Posterior cingulate gyrus (tissue), 11 donors: ENCODE results near the gene MIF4GD.
"Not testable (repeated sequence)": the region's sequence is repeated elsewhere in the genome, so short reads cannot be mapped to it uniquely, and the experiment has no call there.

ENCODE experiments used
- DNase-seq, 10 donors: peaks; one replicate each; pipeline versions ENCODE4 v3.0.0 to v3.0.0-alpha.2; 2020 to 2021; ENCODE audit warnings: mixed read lengths in 3 of 10
- intact Hi-C: fragments of 100-400 bp; cut with DNase I; formaldehyde crosslinking; loops from one replicate; pipeline ENCODE4 v1.15.1; 2023

MIF4GD gene

GRCh38 chr17:75270966-75271232 lies at the start of gene MIF4GD:
MIF4GD (minus strand) TSS chr17:75271231; CDS start chr17:75270195, 1,036 bp downstream.
- intact Hi-C loops = loop anchor here (2.0 to 5.0 kb wide), 3 partner anchors 18 to 136 kb away; partner anchors contain the start of genes GRB2, SLC25A19 and SUMO2
- DNase-seq = no peak

- intact Hi-C loops = no loop called here
- DNase-seq = peak in 2 of 10 donors; percentile 19 to 42
Measured at GRCh38 chr17:75319904-75320691, 49.1 kb upstream of the MIF4GD start.

GRCh38 chr17:75318615-75319222 lies 47.7 kb upstream of the MIF4GD start:
- intact Hi-C loops = no loop called here
- DNase-seq = peak in 2 of 10 donors; percentile 59 to 67

- intact Hi-C loops = no loop called here
- DNase-seq = peak in 1 of 10 donors; percentile 46
Measured at GRCh38 chr17:75318211-75318610, 47.2 kb upstream of the MIF4GD start.

GRCh38 chr17:75317671-75318070 lies 46.6 kb upstream of the MIF4GD start:
- intact Hi-C loops = no loop called here
- DNase-seq = peak in 2 of 10 donors; percentile 21 to 80

GRCh38 chr17:75316253-75316652 lies 45.2 kb upstream of the MIF4GD start:
- DNase-seq = peak in 2 of 10 donors; percentile 41 to 43

GRCh38 chr17:75315541-75316243 lies 44.7 kb upstream of the MIF4GD start:
- DNase-seq = peak in 2 of 10 donors; percentile 44 to 72
- intact Hi-C loops = no loop called here

More at GRCh38 chr17:75316253-75316652, 45.2 kb upstream of the MIF4GD start:
- intact Hi-C loops = no loop called here

GRCh38 chr17:75313941-75314551 lies 43.0 kb upstream of the MIF4GD start:
- intact Hi-C loops = no loop called here
- DNase-seq = peak in 3 of 10 donors; percentile 20 to 85 (median 60)

- DNase-seq = peak in 1 of 10 donors; percentile 84
- intact Hi-C loops = no loop called here
Measured at GRCh38 chr17:75308732-75309629, 38.0 kb upstream of the MIF4GD start.

- intact Hi-C loops = no loop called here
- no peak for DNase-seq
Measured at GRCh38 chr17:75307957-75308731, 37.1 kb upstream of the MIF4GD start.

- no peak for DNase-seq
- intact Hi-C loops = no loop called here
Measured at GRCh38 chr17:75301502-75302206, 30.6 kb upstream of the MIF4GD start.

GRCh38 chr17:75301049-75301448 lies 30.0 kb upstream of the MIF4GD start:
- no peak for DNase-seq
- intact Hi-C loops = no loop called here

- intact Hi-C loops = no loop called here
- no peak for DNase-seq
Measured at GRCh38 chr17:75300280-75300679, 29.2 kb upstream of the MIF4GD start.

- intact Hi-C loops = no loop called here
- no peak for DNase-seq
Measured at GRCh38 chr17:75295201-75296158, 24.4 kb upstream of the MIF4GD start.

GRCh38 chr17:75292810-75293448 lies 21.9 kb upstream of the MIF4GD start:
- intact Hi-C loops = not testable (repeated sequence)

GRCh38 chr17:75289832-75290337 lies 18.9 kb upstream of the MIF4GD start:
- DNase-seq = peak in 6 of 10 donors; percentile 22 to 75 (median 42)
- intact Hi-C loops = loop anchor here (2.0 kb wide), 1 partner anchor 19 kb away; the partner anchor contains the start of gene MIF4GD

More at GRCh38 chr17:75292810-75293448, 21.9 kb upstream of the MIF4GD start:
- DNase-seq = peak in 1 of 10 donors; percentile 47
